Nephron progenitor cell (in vitro differentiated cells): ENCODE measurements around the gene GK2.

ENCODE experiments used
- DNase-seq: peaks from one replicate; pipeline ENCODE4 v3.0.0; 2021
- H3K27ac Mint-ChIP-seq: 2 replicates; pipeline ENCODE4 v1.8.0; 2021; ENCODE audit warnings: mild to moderate bottlenecking, moderate library complexity, mixed read lengths
- H3K27me3 Mint-ChIP-seq: 2 replicates; pipeline ENCODE4 v1.8.0; 2021; ENCODE audit warnings: mild to moderate bottlenecking, low read depth, mixed read lengths; ENCODE audit not compliant: poor library complexity
- H3K36me3 Mint-ChIP-seq: 2 replicates; pipeline ENCODE4 v1.8.0; 2021; ENCODE audit warnings: low read depth, mixed read lengths
- H3K4me1 Mint-ChIP-seq: 2 replicates; pipeline ENCODE4 v1.8.0; 2021; ENCODE audit warnings: mixed read lengths
- H3K4me3 Mint-ChIP-seq: 2 replicates; pipeline ENCODE4 v1.8.0; 2021; ENCODE audit warnings: mild to moderate bottlenecking, moderate library complexity, mixed read lengths
- H3K9me3 Mint-ChIP-seq: 2 replicates; pipeline ENCODE4 v1.8.0; 2021; ENCODE audit warnings: mild to moderate bottlenecking, moderate library complexity, mixed read lengths
- CTCF ChIP-seq: fragments of 200-600 bp; sonication (generic); IDR thresholded peaks from 2 replicates; pipeline ENCODE4 v1.5.0; 2021; ENCODE audit warnings: antibody characterized with exemption

GK2 gene

GRCh38 chr4:79442422-79442821 lies 34.4 kb upstream of the GK2 start:
- Mint-ChIP-seq H3K27ac (no peak overlapping the region), H3K36me3 (no peaks in the 10 kb centered on the region), H3K9me3 (no peaks in the 10 kb centered on the region), H3K4me1 (peaks cover 12% of the 10 kb centered on the region), H3K4me3 (no peak overlapping the region), H3K27me3 (no peaks in the 10 kb centered on the region)
- no peak for TF ChIP-seq CTCF
- no peak for DNase-seq

DNA sequence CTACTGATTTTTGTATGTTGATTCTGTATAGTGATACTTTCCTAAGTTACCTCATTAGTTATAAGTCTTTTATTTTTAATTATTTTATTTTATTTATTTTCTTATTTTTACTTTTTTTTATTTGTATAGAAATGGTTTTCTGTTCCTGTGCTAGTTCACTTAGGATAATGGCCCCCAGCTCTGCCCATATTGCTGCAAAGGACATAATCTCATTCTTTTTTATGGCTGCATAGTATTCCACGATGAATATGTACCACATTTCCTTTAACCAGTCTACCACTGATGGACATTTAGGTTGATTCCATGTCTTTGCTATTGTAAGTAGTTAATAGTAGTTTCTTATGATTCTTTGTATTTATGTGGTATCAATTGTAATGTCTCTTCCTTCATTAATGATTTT lies 31.5 kb upstream of the GK2 start:
- no peak for TF ChIP-seq CTCF
- Mint-ChIP-seq H3K9me3 (no peaks in the 10 kb centered on the region), H3K4me3 (no peak overlapping the region), H3K36me3 (no peaks in the 10 kb centered on the region), H3K27me3 (no peaks in the 10 kb centered on the region), H3K4me1 (no peaks in the 10 kb centered on the region), H3K27ac (no peak overlapping the region)
- no peak for DNase-seq

DNA sequence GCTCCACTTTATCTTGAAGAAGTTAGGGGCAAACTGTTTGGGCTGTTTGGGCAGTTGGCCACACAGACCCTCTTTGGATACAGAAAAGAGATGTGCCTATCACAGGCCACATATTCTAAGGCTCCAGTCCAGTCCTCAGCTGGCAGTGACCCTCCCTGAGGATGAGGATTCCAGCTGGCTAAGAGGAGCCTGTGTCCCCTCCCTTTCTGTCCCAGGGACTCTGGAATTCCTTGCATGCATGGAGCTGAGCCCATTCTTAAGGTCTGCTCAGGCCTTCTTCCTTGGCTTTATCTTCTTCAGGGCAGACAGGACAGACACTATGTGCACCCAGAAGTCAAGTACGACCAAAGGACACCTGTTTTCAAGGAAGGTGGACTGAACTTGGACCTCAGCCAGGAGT lies 23.8 kb upstream of the GK2 start:
- Mint-ChIP-seq H3K9me3 (no peaks in the 10 kb centered on the region), H3K27ac (no peak overlapping the region), H3K36me3 (no peaks in the 10 kb centered on the region), H3K27me3 (no peaks in the 10 kb centered on the region), H3K4me1 (no peaks in the 10 kb centered on the region), H3K4me3 (no peak overlapping the region)
- DNase-seq, result no peak
- no peak for TF ChIP-seq CTCF

DNA sequence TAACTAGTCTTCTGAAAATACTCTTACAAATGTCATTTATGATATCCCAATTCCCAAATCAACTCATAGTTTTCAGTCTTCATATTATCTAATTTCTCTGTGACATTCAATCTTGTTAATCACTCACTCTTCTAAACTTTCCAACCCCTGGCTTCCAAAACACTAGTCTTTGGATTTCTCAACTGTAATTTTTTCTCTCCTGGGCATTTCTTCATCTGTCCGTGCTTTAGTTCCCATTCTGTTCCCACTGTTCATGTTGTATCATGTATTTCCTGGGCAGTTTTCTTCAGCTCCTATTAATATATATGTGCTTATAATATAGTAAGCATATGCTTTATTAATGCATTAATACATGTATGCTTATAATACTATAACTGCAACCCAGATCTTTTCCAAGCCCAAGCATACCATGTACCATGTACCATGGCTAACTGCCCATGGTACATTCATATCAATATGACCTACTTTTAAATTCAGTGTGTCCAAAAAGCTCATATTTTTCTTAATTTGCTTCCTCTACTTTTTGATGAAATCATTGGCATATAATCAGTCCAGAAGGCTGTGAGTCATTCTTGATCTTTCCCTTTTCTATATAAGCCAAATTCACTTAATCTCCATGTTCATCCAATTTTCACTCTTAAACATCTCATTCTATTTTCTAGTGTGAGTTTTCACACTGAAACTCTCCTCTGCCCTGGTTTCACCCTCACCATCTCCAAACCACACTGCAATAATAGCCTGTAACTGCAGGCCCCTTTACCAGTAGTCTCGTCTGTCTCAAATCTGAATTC lies 21.3 kb upstream of the GK2 start:
- H3K9me3 Mint-ChIP-seq, result no peaks in the 10 kb centered on the region
- H3K4me3 Mint-ChIP-seq, result no peak overlapping the region
- no peak overlapping the region for H3K27ac Mint-ChIP-seq
- no peaks in the 10 kb centered on the region for H3K27me3 Mint-ChIP-seq
- TF ChIP-seq CTCF, result no peak
- no peak for DNase-seq
- H3K36me3 Mint-ChIP-seq, result no peaks in the 10 kb centered on the region
- H3K4me1 Mint-ChIP-seq, result no peaks in the 10 kb centered on the region

- no peak for DNase-seq
- Mint-ChIP-seq H3K9me3 (no peaks in the 10 kb centered on the region), H3K36me3 (no peaks in the 10 kb centered on the region), H3K4me1 (no peaks in the 10 kb centered on the region), H3K27ac (no peak overlapping the region), H3K27me3 (no peaks in the 10 kb centered on the region), H3K4me3 (no peak overlapping the region)
- no peak for TF ChIP-seq CTCF
These were observed 19.0 kb upstream of the GK2 start for GRCh38 chr4:79426989-79427388.

DNA sequence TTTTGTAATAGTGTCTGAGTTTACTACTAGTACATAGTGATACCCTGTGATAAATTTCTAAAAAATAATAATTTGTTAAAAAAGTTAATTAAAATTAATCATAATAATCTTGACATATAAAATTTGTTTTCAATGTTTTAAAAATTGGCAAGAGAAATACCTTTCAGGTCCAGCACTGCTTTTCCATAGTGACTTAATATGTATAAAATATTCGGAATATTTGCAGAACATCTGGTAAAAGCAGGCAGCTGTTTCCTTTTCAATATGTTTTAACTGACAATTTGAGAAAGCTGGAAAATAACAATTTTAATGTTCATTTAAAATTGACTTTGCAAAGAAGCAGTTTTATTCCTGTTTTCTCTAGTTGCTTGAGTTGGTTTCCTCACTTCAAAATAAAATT lies 17.6 kb upstream of the GK2 start:
- TF ChIP-seq CTCF, result no peak
- Mint-ChIP-seq H3K4me3 (no peak overlapping the region), H3K27ac (no peak overlapping the region), H3K9me3 (peaks cover 2% of the 10 kb centered on the region), H3K4me1 (no peaks in the 10 kb centered on the region), H3K36me3 (no peaks in the 10 kb centered on the region), H3K27me3 (no peaks in the 10 kb centered on the region)
- no peak for DNase-seq
